Activated CD4-positive, alpha-beta T cell treated with anti-CD3 and anti-CD28 coated beads, Interleukin-2, amount 10 ng/mL, durations not matched to agents 7 days and 5 days (primary cell): ENCODE measurements around the gene LRRC73. TPM values are rescaled to one million over a fixed set of nuclear protein-coding genes. Genes with fewer than 3 reads are reported as not detected.

Experiments used
- CTCF ChIA-PET: fragments of 350-600 bp; sonication (Branson Sonifier 250); formaldehyde crosslinking; loops from one replicate; lab custom pipeline; 2021; ENCODE audit warnings: antibody characterized with exemption; lab: Charles Lee
- POLR2A ChIA-PET: fragments of 350-600 bp; sonication (Branson Sonifier 250); formaldehyde crosslinking; loops from one replicate; lab custom pipeline; 2021; ENCODE audit warnings: antibody characterized with exemption; lab: Charles Lee
- DNase-seq: peaks from one replicate; pipeline ENCODE4 v3.0.0-alpha.2; 2020
- H3K27ac Mint-ChIP-seq: one replicate; pipeline ENCODE4 v1.8.0; 2021; ENCODE audit warnings: mild to moderate bottlenecking, moderate library complexity, mixed read lengths
- H3K27me3 Mint-ChIP-seq: one replicate; pipeline ENCODE4 v1.8.0; 2021; ENCODE audit warnings: mixed read lengths
- H3K36me3 Mint-ChIP-seq: one replicate; pipeline ENCODE4 v1.8.0; 2021; ENCODE audit warnings: low read depth, mixed read lengths
- H3K4me1 Mint-ChIP-seq: one replicate; pipeline ENCODE4 v1.8.0; 2021; ENCODE audit warnings: mixed read lengths
- H3K4me3 Mint-ChIP-seq: one replicate; pipeline ENCODE4 v1.8.0; 2021; ENCODE audit warnings: mild to moderate bottlenecking, moderate library complexity, mixed read lengths
- H3K9me3 Mint-ChIP-seq: one replicate; pipeline ENCODE4 v1.8.0; 2021; ENCODE audit warnings: mixed read lengths
- total RNA-seq, 2 experiments: library from RNA; stranded (reverse); gene quantifications; one replicate each; pipeline ENCODE4 v1.2.3, GENCODE V29; 2021

Gene LRRC73
- total RNA-seq, 2 experiments from 2014 or later, result 0.48 to 0.52 TPM

- CTCF ChIA-PET, result interaction anchor here (1.4 to 7.0 kb wide), 4 partner anchors 10 to 114 kb away, joined by 3 to 54 read pairs (median 12); partner anchors contain the start of gene LRRC73
- Mint-ChIP-seq H3K4me1 (peaks cover 19% of the 10 kb centered on the region), H3K4me3 (no peak overlapping the region), H3K27ac (no peak overlapping the region), H3K9me3 (no peaks in the 10 kb centered on the region), H3K27me3 (no peaks in the 10 kb centered on the region), H3K36me3 (peaks cover 7% of the 10 kb centered on the region)
- no peak for DNase-seq
- POLR2A ChIA-PET, result no interaction called here
These were observed 13.1 kb downstream of the LRRC73 start for GRCh38 chr6:43497129-43497396.

- no peak for DNase-seq
- Mint-ChIP-seq H3K9me3 (no peaks in the 10 kb centered on the region), H3K27ac (no peak overlapping the region), H3K4me3 (no peak overlapping the region), H3K27me3 (no peaks in the 10 kb centered on the region), H3K36me3 (peaks cover 7% of the 10 kb centered on the region), H3K4me1 (peaks cover 19% of the 10 kb centered on the region)
- CTCF ChIA-PET, result interaction anchor here (0.7 to 7.0 kb wide), 6 partner anchors 11 to 113 kb away, joined by 3 to 54 read pairs (median 4); partner anchors contain the start of genes LRRC73, POLR1C and YIPF3
- POLR2A ChIA-PET, result no interaction called here
These were observed 13.6 kb downstream of the LRRC73 start for GRCh38 chr6:43496370-43497128.

- peak overlapping the region; percentile 88 for H3K27ac Mint-ChIP-seq
- peak; percentile 41 for DNase-seq
- no peak overlapping the region for H3K4me3 Mint-ChIP-seq
- ChIA-PET POLR2A (no interaction called here), CTCF (interaction anchor here (0.6 to 7.0 kb wide), 7 partner anchors 11 to 472 kb away, joined by 3 to 54 read pairs (median 5); partner anchors contain the start of gene LRRC73)
- H3K36me3 Mint-ChIP-seq, result peaks cover 3% of the 10 kb centered on the region
- no peaks in the 10 kb centered on the region for H3K27me3 Mint-ChIP-seq
- no peaks in the 10 kb centered on the region for H3K9me3 Mint-ChIP-seq
- H3K4me1 Mint-ChIP-seq, result peaks cover 19% of the 10 kb centered on the region
These were observed 14.7 kb downstream of the LRRC73 start for GRCh38 chr6:43495409-43495941.

- CTCF ChIA-PET, result interaction anchor here (0.6 to 7.0 kb wide), 6 partner anchors 10 to 39 kb away, joined by 3 to 54 read pairs (median 4); partner anchors contain the start of gene LRRC73
- Mint-ChIP-seq H3K27me3 (no peaks in the 10 kb centered on the region), H3K4me1 (peaks cover 19% of the 10 kb centered on the region), H3K9me3 (no peaks in the 10 kb centered on the region), H3K27ac (peak overlapping the region; percentile 88), H3K36me3 (peaks cover 3% of the 10 kb centered on the region), H3K4me3 (no peak overlapping the region)
- POLR2A ChIA-PET, result no interaction called here
- no peak for DNase-seq
These were observed 15.4 kb downstream of the LRRC73 start for GRCh38 chr6:43494766-43495165.

GRCh38 chr6:43494321-43494720 is 15.8 kb downstream of the LRRC73 start:
- peaks cover 1% of the 10 kb centered on the region for H3K36me3 Mint-ChIP-seq

GRCh38 chr6:43493833-43494232 is 16.3 kb downstream of the LRRC73 start:
- H3K27ac Mint-ChIP-seq, result peak overlapping the region; percentile 72
- H3K9me3 Mint-ChIP-seq, result no peaks in the 10 kb centered on the region
- H3K4me3 Mint-ChIP-seq, result no peak overlapping the region
- no peaks in the 10 kb centered on the region for H3K27me3 Mint-ChIP-seq
- no peaks in the 10 kb centered on the region for H3K36me3 Mint-ChIP-seq
- DNase-seq, result no peak
- H3K4me1 Mint-ChIP-seq, result peaks cover 19% of the 10 kb centered on the region
- CTCF ChIA-PET, result interaction anchor here (0.6 to 7.0 kb wide), 5 partner anchors 10 to 71 kb away, joined by 3 to 54 read pairs (median 4); partner anchors contain the start of genes LRRC73 and TJAP1
- POLR2A ChIA-PET, result no interaction called here

More at GRCh38 chr6:43494321-43494720, 15.8 kb downstream of the LRRC73 start:
- Mint-ChIP-seq H3K27me3 (no peaks in the 10 kb centered on the region), H3K9me3 (no peaks in the 10 kb centered on the region), H3K4me1 (peaks cover 19% of the 10 kb centered on the region), H3K4me3 (no peak overlapping the region), H3K27ac (peak overlapping the region; percentile 72)
- CTCF ChIA-PET, result interaction anchor here (0.6 to 7.0 kb wide), 4 partner anchors 10 to 30 kb away, joined by 3 to 54 read pairs (median 12); partner anchors contain the start of gene LRRC73
- DNase-seq, result no peak
- POLR2A ChIA-PET, result no interaction called here

GRCh38 chr6:43493230-43493629 is 16.9 kb downstream of the LRRC73 start:
- H3K36me3 Mint-ChIP-seq, result no peaks in the 10 kb centered on the region
- DNase-seq, result no peak
- ChIA-PET CTCF (interaction anchor here (0.6 to 7.0 kb wide), 7 partner anchors 9 to 589 kb away, joined by 3 to 54 read pairs (median 4); partner anchors contain the start of genes LRRC73 and TJAP1), POLR2A (no interaction called here)
- H3K4me3 Mint-ChIP-seq, result no peak overlapping the region
- H3K27me3 Mint-ChIP-seq, result no peaks in the 10 kb centered on the region
- H3K4me1 Mint-ChIP-seq, result peaks cover 19% of the 10 kb centered on the region
- no peaks in the 10 kb centered on the region for H3K9me3 Mint-ChIP-seq
- H3K27ac Mint-ChIP-seq, result peak overlapping the region; percentile 14

- CTCF ChIA-PET, result interaction anchor here (1.8 to 7.0 kb wide), 3 partner anchors 9 to 14 kb away, joined by 5 to 54 read pairs (median 6); partner anchors contain the start of gene LRRC73
- Mint-ChIP-seq H3K4me3 (no peak overlapping the region), H3K4me1 (peaks cover 19% of the 10 kb centered on the region), H3K27me3 (no peaks in the 10 kb centered on the region), H3K36me3 (no peaks in the 10 kb centered on the region), H3K27ac (no peak overlapping the region), H3K9me3 (no peaks in the 10 kb centered on the region)
- POLR2A ChIA-PET, result no interaction called here
- no peak for DNase-seq
These were observed 17.5 kb downstream of the LRRC73 start for GRCh38 chr6:43492673-43493072.

- H3K9me3 Mint-ChIP-seq, result no peaks in the 10 kb centered on the region
- DNase-seq, result no peak
- ChIA-PET CTCF (interaction anchor here (1.3 to 7.0 kb wide), 4 partner anchors 8 to 263 kb away, joined by 3 to 54 read pairs (median 6); partner anchors contain the start of genes DNPH1 and LRRC73), POLR2A (no interaction called here)
- no peaks in the 10 kb centered on the region for H3K36me3 Mint-ChIP-seq
- no peaks in the 10 kb centered on the region for H3K27me3 Mint-ChIP-seq
- H3K27ac Mint-ChIP-seq, result no peak overlapping the region
- H3K4me1 Mint-ChIP-seq, result peaks cover 19% of the 10 kb centered on the region
- no peak overlapping the region for H3K4me3 Mint-ChIP-seq
These were observed 18.1 kb downstream of the LRRC73 start for GRCh38 chr6:43491750-43492661.

GRCh38 chr6:43490523-43490939 is 19.6 kb downstream of the LRRC73 start:
- Mint-ChIP-seq H3K4me3 (no peak overlapping the region), H3K27me3 (no peaks in the 10 kb centered on the region), H3K27ac (no peak overlapping the region), H3K36me3 (no peaks in the 10 kb centered on the region), H3K9me3 (no peaks in the 10 kb centered on the region), H3K4me1 (peaks cover 15% of the 10 kb centered on the region)
- CTCF ChIA-PET, result interaction anchor here (1.0 to 7.0 kb wide), 4 partner anchors 10 to 34 kb away, joined by 3 to 54 read pairs (median 4); partner anchors contain the start of genes LRRC73 and TJAP1
- DNase-seq, result no peak
- POLR2A ChIA-PET, result interaction anchor here (0.6 kb wide), 1 partner anchor 110 kb away, joined by 3 read pairs; no protein-coding TSS in a partner anchor

- H3K4me3 Mint-ChIP-seq, result no peak overlapping the region
- H3K27me3 Mint-ChIP-seq, result no peaks in the 10 kb centered on the region
- H3K27ac Mint-ChIP-seq, result no peak overlapping the region
- ChIA-PET CTCF (interaction anchor here (0.7 to 1.9 kb wide), 9 partner anchors 8 to 261 kb away, joined by 3 to 6 read pairs (median 3); partner anchors contain the start of genes DNPH1 and TJAP1), POLR2A (interaction anchor here (0.6 kb wide), 1 partner anchor 109 kb away, joined by 3 read pairs; no protein-coding TSS in a partner anchor)
- no peaks in the 10 kb centered on the region for H3K36me3 Mint-ChIP-seq
- H3K9me3 Mint-ChIP-seq, result no peaks in the 10 kb centered on the region
- H3K4me1 Mint-ChIP-seq, result peaks cover 6% of the 10 kb centered on the region
- no peak for DNase-seq
These were observed 20.7 kb downstream of the LRRC73 start for GRCh38 chr6:43489277-43490072.
